Immature natural killer cell (primary cell): ENCODE measurements around the gene CYP19A1. TPM values are rescaled to one million over a fixed set of nuclear protein-coding genes. Genes with fewer than 3 reads are reported as not detected.
"Not testable (repeated sequence)": the region's sequence is repeated elsewhere in the genome, so short reads cannot be mapped to it uniquely, and the experiment has no call there.

Source experiments
- DNase-seq, 3 donors: peaks; one replicate each; pipeline ENCODE4 v3.0.0; 2022; ENCODE audit warnings: mixed read lengths in 1 of 3
- H3K27ac Mint-ChIP-seq, 6 donors: one replicate each; pipeline ENCODE4 v1.8.0; 2020; ENCODE audit warnings: mixed read lengths in 6 of 6, mild to moderate bottlenecking in 5 of 6, inconsistent platforms in 4 of 6, moderate library complexity in 3 of 6
- H3K27me3 Mint-ChIP-seq, 3 donors: one replicate each; pipeline ENCODE4 v1.8.0; 2020 to 2021; ENCODE audit warnings: low read depth in 3 of 3, mild to moderate bottlenecking in 3 of 3, mixed read lengths in 3 of 3, moderate library complexity in 3 of 3, inconsistent platforms in 1 of 3
- H3K36me3 Mint-ChIP-seq, 3 donors: one replicate each; pipeline ENCODE4 v1.8.0; 2020; ENCODE audit warnings: mixed read lengths in 3 of 3, inconsistent platforms in 2 of 3, mild to moderate bottlenecking in 2 of 3
- H3K4me1 Mint-ChIP-seq, 2 donors: one replicate each; pipeline ENCODE4 v1.8.0; 2020; ENCODE audit warnings: inconsistent platforms in 2 of 2, mild to moderate bottlenecking in 2 of 2, mixed read lengths in 2 of 2, moderate library complexity in 1 of 2
- H3K4me3 Mint-ChIP-seq, 5 donors: one replicate each; pipeline ENCODE4 v1.8.0; 2020; ENCODE audit warnings: mild to moderate bottlenecking in 5 of 5, mixed read lengths in 5 of 5, inconsistent platforms in 3 of 5, moderate library complexity in 3 of 5
- H3K9me3 Mint-ChIP-seq, 6 donors: one replicate each; pipeline ENCODE4 v1.8.0; 2020; ENCODE audit warnings: mild to moderate bottlenecking in 6 of 6, mixed read lengths in 6 of 6, inconsistent platforms in 4 of 6, moderate library complexity in 3 of 6
- polyA plus RNA-seq, 3 donors: library from polyadenylated mRNA; unstranded; fragments of 300-500 nt; fragmentation: Illumina TruSeq; gene quantifications; one replicate each; pipeline ENCODE4 v1.2.3, GENCODE V29; 2021

Gene CYP19A1
- polyA plus RNA-seq, 3 donors from 2014 or later = not detected

GRCh38 chr15:51190424-51191068, 147.8 kb downstream of the CYP19A1 start:
- Mint-ChIP-seq H3K4me1 (no peaks in the 10 kb centered on the region), H3K27me3 (peaks cover 2 to 18% (median 5%) of the 10 kb centered on the region in 3 donors), H3K36me3 (no peaks in the 10 kb centered on the region), H3K4me3 (no peak overlapping the region), H3K27ac (no peak overlapping the region), H3K9me3 (no peaks in the 10 kb centered on the region)
- no peak for DNase-seq

DNA sequence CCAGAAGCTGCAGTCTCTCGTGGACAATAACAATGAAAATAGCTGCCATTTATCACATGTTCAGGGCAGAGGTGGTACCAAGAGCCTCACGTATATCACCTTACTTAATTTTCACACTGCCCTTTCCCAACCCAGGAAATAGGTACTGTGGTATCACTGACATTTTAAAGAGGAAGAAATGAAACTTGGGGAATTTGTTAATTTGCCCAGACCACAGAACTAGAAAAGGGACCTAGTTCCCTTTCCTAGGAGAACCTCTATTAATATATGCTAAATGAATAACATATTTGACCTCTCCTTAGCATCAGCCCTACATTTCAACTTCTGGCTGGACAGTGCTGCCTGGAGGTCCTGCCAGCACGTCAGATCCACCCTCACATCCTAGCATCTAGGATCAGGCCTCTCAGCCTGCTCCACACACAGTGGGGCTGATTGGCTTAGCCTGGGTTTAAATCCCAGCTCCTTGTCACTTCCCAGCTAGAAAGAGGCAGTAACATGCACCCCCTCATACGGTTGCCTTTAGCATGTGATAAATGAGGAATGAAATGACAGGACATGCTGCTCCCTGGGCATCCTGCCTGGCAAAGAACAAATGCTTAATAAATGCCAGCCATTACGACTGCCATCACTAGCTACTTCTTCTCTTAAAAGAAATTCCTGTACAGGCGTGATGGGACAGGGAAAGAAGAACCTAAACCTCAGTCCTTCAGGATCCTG, 148.6 kb downstream of the CYP19A1 start:
- Mint-ChIP-seq H3K4me3 (no peak overlapping the region), H3K4me1 (no peaks in the 10 kb centered on the region), H3K27me3 (peaks cover 2 to 20% (median 5%) of the 10 kb centered on the region in 3 donors), H3K36me3 (no peaks in the 10 kb centered on the region), H3K27ac (no peak overlapping the region), H3K9me3 (no peaks in the 10 kb centered on the region)
- DNase-seq = no peak

DNA sequence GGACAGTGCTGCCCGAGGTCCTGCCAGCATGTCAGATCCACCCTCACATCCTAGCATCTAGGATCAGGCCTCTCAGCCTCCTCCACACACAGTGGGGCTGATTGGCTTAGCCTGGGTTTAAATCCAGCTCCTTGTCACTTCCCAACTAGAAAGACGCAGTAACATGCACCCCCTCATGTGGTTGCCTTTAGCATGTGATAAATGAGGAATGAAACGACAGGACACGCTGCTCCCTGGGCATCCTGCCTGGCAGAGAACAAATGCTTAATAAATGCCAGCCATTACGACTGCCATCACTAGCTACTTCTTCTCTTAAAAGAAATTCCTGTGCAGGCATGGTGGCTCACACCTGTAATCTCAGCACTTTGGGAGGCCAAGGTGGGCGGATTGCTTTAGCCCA, 149.6 kb downstream of the CYP19A1 start:
- not testable (repeated sequence) for H3K9me3 Mint-ChIP-seq, H3K27ac Mint-ChIP-seq, H3K4me3 Mint-ChIP-seq, H3K4me1 Mint-ChIP-seq, H3K36me3 Mint-ChIP-seq, DNase-seq
- peaks cover 5 to 20% (median 6%) of the 10 kb centered on the region in 3 donors for H3K27me3 Mint-ChIP-seq

GRCh38 chr15:51186891-51187290, 151.5 kb downstream of the CYP19A1 start:
- Mint-ChIP-seq H3K4me1 (no peaks in the 10 kb centered on the region), H3K27me3 (peaks cover 4 to 12% (median 5%) of the 10 kb centered on the region in 3 donors)

DNA sequence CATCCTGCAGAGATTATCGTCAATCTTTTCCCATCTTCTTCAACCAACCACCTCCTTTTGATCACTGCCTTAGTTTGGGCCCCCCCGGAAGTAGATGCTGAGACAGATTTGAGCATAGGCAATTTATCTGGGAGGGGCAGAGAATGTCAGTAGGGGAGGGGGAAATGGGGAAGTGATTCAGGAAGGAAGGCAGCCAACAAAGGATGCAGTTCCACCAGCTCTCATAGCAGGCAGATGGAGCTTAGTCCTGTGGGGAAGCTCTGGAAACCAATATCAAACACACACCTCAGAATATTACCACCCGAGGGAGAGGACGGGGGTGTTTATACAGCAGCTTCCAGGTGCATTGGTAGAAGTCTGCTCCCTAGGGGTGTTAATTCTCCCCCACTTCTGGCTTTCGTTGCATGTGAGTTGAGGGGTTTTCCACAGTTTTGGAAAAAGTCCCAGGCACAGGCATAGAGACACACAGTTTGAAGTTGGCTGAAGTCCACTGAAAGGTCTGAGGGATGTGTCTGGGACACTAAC, 152.2 kb downstream of the CYP19A1 start:
- no peak for DNase-seq
- H3K36me3 Mint-ChIP-seq = no peaks in the 10 kb centered on the region
- no peak overlapping the region for H3K4me3 Mint-ChIP-seq
- peaks cover 2 to 11% (median 4%) of the 10 kb centered on the region in 3 donors for H3K27me3 Mint-ChIP-seq
- H3K9me3 Mint-ChIP-seq = no peaks in the 10 kb centered on the region
- no peaks in the 10 kb centered on the region for H3K4me1 Mint-ChIP-seq
- no peak overlapping the region for H3K27ac Mint-ChIP-seq

More at GRCh38 chr15:51186891-51187290, 151.5 kb downstream of the CYP19A1 start:
- Mint-ChIP-seq H3K27ac (no peak overlapping the region), H3K4me3 (no peak overlapping the region), H3K36me3 (no peaks in the 10 kb centered on the region), H3K9me3 (no peaks in the 10 kb centered on the region)
- DNase-seq = no peak

GRCh38 chr15:51185213-51186159, 152.9 kb downstream of the CYP19A1 start:
- Mint-ChIP-seq H3K4me1 (no peaks in the 10 kb centered on the region), H3K27ac (no peak overlapping the region)

DNA sequence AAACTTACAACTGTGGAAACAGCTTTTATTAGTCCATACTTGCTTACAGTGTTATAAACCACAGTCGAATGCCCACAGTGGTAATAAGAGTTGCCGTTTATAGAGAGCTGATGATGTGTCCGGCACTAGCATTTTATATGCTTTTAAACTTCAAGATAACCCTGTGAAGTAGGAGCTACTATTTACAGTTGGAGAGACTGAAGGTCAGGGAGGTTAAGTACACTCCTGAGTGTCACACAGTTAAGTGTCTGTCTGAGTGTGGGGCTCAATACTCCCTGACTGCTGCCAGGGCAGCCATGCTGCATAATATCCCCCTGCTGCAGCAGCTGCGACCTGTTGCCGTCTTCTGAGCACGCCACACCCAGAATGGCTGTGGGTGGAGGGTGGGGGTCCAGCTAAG, 153.8 kb downstream of the CYP19A1 start:
- H3K4me1 Mint-ChIP-seq = no peaks in the 10 kb centered on the region
- H3K36me3 Mint-ChIP-seq = no peaks in the 10 kb centered on the region
- H3K27me3 Mint-ChIP-seq = peaks cover 4 to 6% (median 4%) of the 10 kb centered on the region in 3 donors
- H3K4me3 Mint-ChIP-seq = no peak overlapping the region
- no peak overlapping the region for H3K27ac Mint-ChIP-seq
- no peak for DNase-seq
- no peaks in the 10 kb centered on the region for H3K9me3 Mint-ChIP-seq

More at GRCh38 chr15:51185213-51186159, 152.9 kb downstream of the CYP19A1 start:
- Mint-ChIP-seq H3K9me3 (no peaks in the 10 kb centered on the region), H3K4me3 (no peak overlapping the region), H3K36me3 (no peaks in the 10 kb centered on the region), H3K27me3 (peaks cover 4 to 8% (median 4%) of the 10 kb centered on the region in 3 donors)
- DNase-seq = no peak

- Mint-ChIP-seq H3K27ac (no peak overlapping the region), H3K9me3 (peaks cover 0 to 4% (median 0%) of the 10 kb centered on the region in 6 donors), H3K27me3 (peaks cover 4% of the 10 kb centered on the region in 3 donors), H3K4me3 (no peak overlapping the region), H3K4me1 (no peaks in the 10 kb centered on the region), H3K36me3 (no peaks in the 10 kb centered on the region)
- no peak for DNase-seq
These were observed 155.3 kb downstream of the CYP19A1 start for GRCh38 chr15:51183076-51183475.

DNA sequence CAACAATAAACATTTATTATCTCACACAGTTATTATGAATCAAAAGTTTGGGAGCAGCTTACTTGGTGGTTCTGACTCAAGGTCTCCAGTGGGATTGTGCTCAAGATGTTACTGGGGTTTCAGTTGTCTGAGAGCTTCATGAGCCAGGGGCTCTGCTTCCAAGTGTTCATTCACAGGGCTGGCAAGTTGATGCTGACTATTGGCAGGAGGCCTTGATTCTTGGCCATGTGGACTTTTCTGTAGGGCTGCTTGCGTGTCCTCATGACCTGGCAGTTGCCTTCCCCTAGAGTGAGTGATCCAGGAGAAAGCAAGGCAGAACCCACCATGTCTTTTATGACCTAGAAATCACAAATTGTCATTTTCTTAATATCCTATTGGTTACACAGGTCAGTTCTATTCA, 156.5 kb downstream of the CYP19A1 start:
- peaks cover 0 to 4% (median 0%) of the 10 kb centered on the region in 6 donors for H3K9me3 Mint-ChIP-seq
- no peak overlapping the region for H3K27ac Mint-ChIP-seq
- H3K4me1 Mint-ChIP-seq = no peaks in the 10 kb centered on the region
- H3K27me3 Mint-ChIP-seq = peaks cover 2 to 4% (median 4%) of the 10 kb centered on the region in 3 donors
- no peaks in the 10 kb centered on the region for H3K36me3 Mint-ChIP-seq
- DNase-seq = no peak
- no peak overlapping the region for H3K4me3 Mint-ChIP-seq

DNA sequence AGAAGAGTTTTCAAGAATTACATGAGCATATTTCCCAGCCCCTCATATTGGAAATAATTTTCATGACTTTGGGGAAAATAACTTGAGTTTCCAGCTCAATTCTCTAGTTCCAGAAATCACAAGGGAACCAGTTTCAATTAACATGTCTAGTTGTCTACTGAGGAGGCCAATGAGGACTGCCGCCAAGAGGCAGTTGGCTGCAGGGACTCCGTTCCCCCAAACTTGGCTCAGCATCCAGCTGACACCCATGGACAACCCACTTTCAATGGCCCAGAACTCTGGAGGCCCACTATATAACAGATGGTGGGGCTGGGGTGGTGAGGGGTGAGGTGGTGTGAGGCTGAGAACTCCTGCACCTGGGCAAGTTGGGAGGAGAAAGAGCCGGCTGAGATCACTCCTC, 157.2 kb downstream of the CYP19A1 start:
- Mint-ChIP-seq H3K9me3 (peaks cover 0 to 4% (median 0%) of the 10 kb centered on the region in 6 donors), H3K4me3 (no peak overlapping the region), H3K27ac (no peak overlapping the region), H3K4me1 (no peaks in the 10 kb centered on the region), H3K36me3 (no peaks in the 10 kb centered on the region), H3K27me3 (peaks cover 2 to 4% (median 4%) of the 10 kb centered on the region in 3 donors)
- DNase-seq = no peak

GRCh38 chr15:51180534-51180933, 157.9 kb downstream of the CYP19A1 start:
- Mint-ChIP-seq H3K4me1 (no peaks in the 10 kb centered on the region), H3K4me3 (no peak overlapping the region), H3K27ac (no peak overlapping the region), H3K9me3 (peaks cover 0 to 4% (median 0%) of the 10 kb centered on the region in 6 donors), H3K27me3 (peaks cover 2 to 4% (median 4%) of the 10 kb centered on the region in 3 donors), H3K36me3 (no peaks in the 10 kb centered on the region)
- no peak for DNase-seq

GRCh38 chr15:51180011-51180410, 158.4 kb downstream of the CYP19A1 start:
- Mint-ChIP-seq H3K4me1 (no peaks in the 10 kb centered on the region), H3K27ac (no peak overlapping the region), H3K9me3 (peaks cover 0 to 4% (median 0%) of the 10 kb centered on the region in 6 donors), H3K27me3 (peaks cover 2 to 4% (median 4%) of the 10 kb centered on the region in 3 donors), H3K4me3 (no peak overlapping the region), H3K36me3 (no peaks in the 10 kb centered on the region)
- no peak for DNase-seq

GRCh38 chr15:51172193-51172592, 166.2 kb downstream of the CYP19A1 start:
- Mint-ChIP-seq H3K9me3 (peaks cover 0 to 1% (median 0%) of the 10 kb centered on the region in 6 donors), H3K36me3 (no peaks in the 10 kb centered on the region), H3K4me1 (no peaks in the 10 kb centered on the region), H3K27me3 (peaks cover 0 to 4% (median 0%) of the 10 kb centered on the region in 3 donors), H3K4me3 (no peak overlapping the region), H3K27ac (no peak overlapping the region)
- no peak for DNase-seq
